Measurements from ENCODE around the gene COL4A1.

- TF ChIP-seq EZH2 (IDR thresholded peaks at IDR 0.05; ENCODE audit: insufficient read depth, poor library complexity, severe bottlenecking): no peak
- no peak for TF ChIP-seq EZH2phosphoT487 (IDR thresholded peaks at IDR 0.05; ENCODE audit: insufficient read depth, low read depth)
Observed at GRCh38 chr13:110123041-110123809, 183.7 kb downstream of the COL4A1 start.

Data from GM23248 (cell line).